IMR-90 (cell line): ENCODE data around the gene PADI1. TPM values are rescaled to one million over a fixed set of nuclear protein-coding genes. Genes with fewer than 3 reads are reported as not detected.

ENCODE experiments used
- ATAC-seq: fragments of 200-7000 bp; cut with Tn5 transposase; 2 replicates; pipeline ENCODE4 v1.9.1; 2020; ENCODE audit warnings: low read depth, mild to moderate bottlenecking, moderate library complexity
- BruUV-seq: library from RNA; stranded (reverse); fragments of 400-500 nt; replicated peaks from 2 replicates; lab custom pipeline; 2021; lab: Mats Ljungman, UMichigan
- CTCF ChIA-PET: fragments of 300-600 bp; formaldehyde crosslinking; extraction: SDS; loops from one replicate; lab custom pipeline; 2021; ENCODE audit warnings: antibody characterized with exemption; lab: Yijun Ruan, JAX
- POLR2A ChIA-PET: fragments of 300-600 bp; sonication (Branson Sonifier 250); formaldehyde crosslinking; loops from one replicate; lab custom pipeline; 2022; ENCODE audit warnings: antibody characterized with exemption; ENCODE audit not compliant: unreplicated experiment; lab: Charles Lee
- DNase-seq: peaks from one replicate; pipeline ENCODE4 v3.0.0; 2013
- H2AFZ ChIP-seq: replicated peaks from 2 replicates; pipeline ENCODE3; 2013; ENCODE audit warnings: low read length, mild to moderate bottlenecking; ENCODE audit not compliant: poor library complexity
- H2AK5ac ChIP-seq: 2 replicates; pipeline ENCODE4 v1.6.1; 2013; ENCODE audit warnings: low read depth, low read length, inconsistent platforms
- H2AK9ac ChIP-seq: replicated peaks from 2 replicates; pipeline ENCODE3; 2013; ENCODE audit warnings: mild to moderate bottlenecking, low read depth, low read length, moderate library complexity; ENCODE audit not compliant: poor library complexity
- H2BK120ac ChIP-seq: 2 replicates; pipeline ENCODE4 v1.6.1; 2013; ENCODE audit warnings: low read depth, low read length, inconsistent platforms
- H2BK15ac ChIP-seq: 3 replicates; pipeline ENCODE4 v1.6.1; 2013; ENCODE audit warnings: low read depth, low read length, inconsistent platforms
- H2BK20ac ChIP-seq: 2 replicates; pipeline ENCODE4 v1.6.1; 2013; ENCODE audit warnings: low read depth, mild to moderate bottlenecking, inconsistent platforms, low read length, moderate library complexity
- H2BK5ac ChIP-seq: 2 replicates; pipeline ENCODE4 v1.6.1; 2013; ENCODE audit warnings: mild to moderate bottlenecking, low read depth, low read length, inconsistent platforms; ENCODE audit not compliant: poor library complexity, severe bottlenecking
- H3K14ac ChIP-seq: replicated peaks from 2 replicates; pipeline ENCODE4 v1.6.1; 2013; ENCODE audit warnings: low read depth, low read length, inconsistent platforms
- H3K18ac ChIP-seq: 2 replicates; pipeline ENCODE4 v1.6.1; 2013; ENCODE audit warnings: low read depth, low read length, control low read depth
- H3K23ac ChIP-seq: 2 replicates; pipeline ENCODE4 v1.6.1; 2013; ENCODE audit warnings: low read depth, low read length, inconsistent platforms
- H3K27ac ChIP-seq: 2 replicates; pipeline ENCODE4 v1.5.1; 2013; ENCODE audit warnings: mild to moderate bottlenecking, control low read depth, low read length; ENCODE audit not compliant: insufficient read depth
- H3K27me3 ChIP-seq: 2 replicates; pipeline ENCODE4 v1.6.1; 2013; ENCODE audit warnings: low read length; ENCODE audit not compliant: control insufficient read depth, insufficient read depth
- H3K36me3 ChIP-seq: 2 replicates; pipeline ENCODE4 v1.6.1; 2013; ENCODE audit warnings: low read length, mixed read lengths; ENCODE audit not compliant: control insufficient read depth, insufficient read depth
- H3K4ac ChIP-seq: 2 replicates; pipeline ENCODE4 v1.6.1; 2013; ENCODE audit warnings: low read depth, low read length, inconsistent platforms
- H3K4me1 ChIP-seq: 2 replicates; pipeline ENCODE4 v1.6.1; 2013; ENCODE audit warnings: low read length, mixed read lengths; ENCODE audit not compliant: control insufficient read depth, insufficient read depth
- H3K4me2 ChIP-seq: 2 replicates; pipeline ENCODE4 v1.6.1; 2013; ENCODE audit warnings: low read depth, mild to moderate bottlenecking, control low read depth, low read length, moderate library complexity
- H3K4me3 ChIP-seq: 2 replicates; pipeline ENCODE4 v1.5.1; 2013; ENCODE audit warnings: low read depth, mild to moderate bottlenecking, control low read depth, low read length, moderate library complexity; ENCODE audit not compliant: insufficient read depth
- H3K56ac ChIP-seq: 2 replicates; pipeline ENCODE4 v1.6.1; 2013; ENCODE audit warnings: low read length, inconsistent platforms; ENCODE audit not compliant: insufficient read depth; ENCODE audit errors: extremely low read depth
- H3K79me1 ChIP-seq, 2 experiments: 2 replicates each; pipeline ENCODE4 v1.6.1; 2013; ENCODE audit warnings: low read length in 2 of 2, inconsistent platforms in 1 of 2, low read depth in 1 of 2
- H3K9ac ChIP-seq: 2 replicates; pipeline ENCODE4 v1.6.1; 2013; ENCODE audit warnings: low read depth, low read length, control low read depth
- H3K9me1 ChIP-seq: 2 replicates; pipeline ENCODE4 v1.6.1; 2013; ENCODE audit warnings: low read length, inconsistent platforms; ENCODE audit not compliant: insufficient read depth
- H3K9me3 ChIP-seq: 2 replicates; pipeline ENCODE4 v1.6.1; 2013; ENCODE audit warnings: low read length; ENCODE audit not compliant: control insufficient read depth, insufficient read depth
- H4K20me1 ChIP-seq: 2 replicates; pipeline ENCODE4 v1.6.1; 2013; ENCODE audit warnings: low read length, inconsistent platforms; ENCODE audit not compliant: insufficient read depth
- H4K5ac ChIP-seq: 2 replicates; pipeline ENCODE4 v1.6.1; 2013; ENCODE audit warnings: mild to moderate bottlenecking, low read depth, low read length, control low read depth
- H4K8ac ChIP-seq, 2 experiments: 2 replicates each; pipeline ENCODE4 v1.6.1; 2013; ENCODE audit warnings: low read depth in 2 of 2, low read length in 2 of 2, control low read depth in 1 of 2, inconsistent platforms in 1 of 2
- H4K91ac ChIP-seq: 2 replicates; pipeline ENCODE4 v1.6.1; 2013; ENCODE audit warnings: low read depth, low read length, inconsistent platforms; ENCODE audit not compliant: insufficient read depth
- BHLHE40 ChIP-seq: fragments of 150-350 bp; IDR thresholded peaks from 2 replicates; pipeline ENCODE4 v1.6.1; 2016; ENCODE audit warnings: mild to moderate bottlenecking, low read depth, low read length
- CEBPB ChIP-seq: IDR thresholded peaks from 2 replicates; pipeline ENCODE4 v1.6.1; 2012; ENCODE audit warnings: low read depth, low read length, improper control_type of control experiment
- CHD1 ChIP-seq: IDR thresholded peaks from 2 replicates; pipeline ENCODE4 v1.6.1; 2012; ENCODE audit warnings: low read depth, low read length, improper control_type of control experiment
- CTCF ChIP-seq: conservative IDR thresholded peaks from 2 replicates; pipeline ENCODE4 v1.5.1; 2012; ENCODE audit warnings: mild to moderate bottlenecking, low read depth, low read length, improper control_type of control experiment
- ELK1 ChIP-seq: fragments of 150-350 bp; IDR thresholded peaks from 2 replicates; pipeline ENCODE4 v1.6.1; 2016; ENCODE audit warnings: low read depth, mild to moderate bottlenecking, low read length, moderate library complexity, borderline replicate concordance
- FOS ChIP-seq: fragments of 150-350 bp; IDR thresholded peaks from 2 replicates; pipeline ENCODE4 v1.6.1; 2016; ENCODE audit warnings: low read depth, low read length
- MAFK ChIP-seq: IDR thresholded peaks from 2 replicates; pipeline ENCODE4 v1.6.1; 2012; ENCODE audit warnings: low read depth, low read length, improper control_type of control experiment
- MAZ ChIP-seq: IDR thresholded peaks from 2 replicates; pipeline ENCODE4 v1.6.1; 2012; ENCODE audit warnings: low read depth, mild to moderate bottlenecking, low read length, improper control_type of control experiment, moderate library complexity, borderline replicate concordance
- MXI1 ChIP-seq: IDR thresholded peaks from 2 replicates; pipeline ENCODE4 v1.6.1; 2012; ENCODE audit warnings: low read depth, mild to moderate bottlenecking, low read length, moderate library complexity, borderline replicate concordance
- NFE2L2 ChIP-seq: fragments of 150-350 bp; IDR thresholded peaks from 2 replicates; pipeline ENCODE4 v1.6.1; 2016; ENCODE audit warnings: low read depth, mild to moderate bottlenecking, low read length
- POLR2A ChIP-seq: IDR thresholded peaks from 2 replicates; pipeline ENCODE4 v1.6.1; 2012; ENCODE audit warnings: mild to moderate bottlenecking, low read depth, low read length
- RAD21 ChIP-seq: IDR thresholded peaks from 2 replicates; pipeline ENCODE4 v1.6.1; 2012; ENCODE audit warnings: low read length, improper control_type of control experiment
- RCOR1 ChIP-seq: IDR thresholded peaks from 2 replicates; pipeline ENCODE4 v1.6.1; 2012; ENCODE audit warnings: mild to moderate bottlenecking, low read length, improper control_type of control experiment; ENCODE audit not compliant: insufficient replicate concordance
- RFX5 ChIP-seq: IDR thresholded peaks from 2 replicates; pipeline ENCODE4 v1.8.0; 2012; ENCODE audit warnings: low read depth, mild to moderate bottlenecking, low read length, moderate library complexity
- SMC3 ChIP-seq: fragments of 150-350 bp; IDR thresholded peaks from 2 replicates; pipeline ENCODE4 v1.6.1; 2016; ENCODE audit warnings: low read depth, mild to moderate bottlenecking, antibody characterized with exemption, low read length, moderate library complexity
- USF2 ChIP-seq: fragments of 150-350 bp; IDR thresholded peaks from 2 replicates; pipeline ENCODE4 v1.6.1; 2017; ENCODE audit warnings: mild to moderate bottlenecking, antibody characterized with exemption, low read length, low read depth
- WGBS, 2 experiments: methylation state at CpG; one replicate each; pipeline versions ENCODE4 v1.1.5 to v1.1.7; 2013; ENCODE audit warnings: missing lambda C conversion rate in 2 of 2; ENCODE audit not compliant: insufficient read length in 1 of 2; ENCODE audit errors: extremely low coverage in 2 of 2; 5-methylcytosine and 5-hydroxymethylcytosine counted together
- dilution Hi-C: fragments of 300-500 bp; cut with HindIII; formaldehyde crosslinking; loops from one replicate; pipeline ENCODE4 v1.14.3; 2018; ENCODE audit warnings: low sequenced_read_pairs; ENCODE audit not compliant: unreplicated experiment
- in situ Hi-C: fragments of 300-500 bp; cut with MboI; formaldehyde crosslinking; loops from 3 replicates; pipeline ENCODE4 v1.14.3; 2019; ENCODE audit warnings: low sequenced_read_pairs, inconsistent platforms, mixed read lengths
- intact Hi-C: fragments of 100-400 bp; cut with micrococcal nuclease; formaldehyde crosslinking; loops from 2 replicates; pipeline ENCODE4 v1.10.0; 2022
- polyA plus RNA-seq, 3 experiments: library from polyadenylated mRNA; depleted of rRNA; stranded (reverse); fragments of >200 nt; gene quantifications; 2 replicates each; pipeline ENCODE4 v1.2.3, GENCODE V29; 2012; ENCODE audit warnings: low replicate concordance in 1 of 3
- total RNA-seq: library from RNA; depleted of rRNA; stranded (reverse); fragments of >200 nt; gene quantifications from 2 replicates; pipeline ENCODE4 v1.2.3, GENCODE V29; 2012

Gene PADI1
- total and polyA plus RNA-seq, 2 of the 4 experiments (the other 2 are of a cell fraction): 0.17 TPM; not detected in 1

GRCh38 chr1:17185485-17185860 is 19.5 kb upstream of the PADI1 start:
- no peak overlapping the region for H3K9ac ChIP-seq
- H3K9me3 ChIP-seq: peaks cover 4% of the 10 kb centered on the region; the same call in 1 of the 2 replicates
- TF ChIP-seq MAZ: no peak
- no peak for TF ChIP-seq ELK1
- no peak for TF ChIP-seq BHLHE40
- no peak for TF ChIP-seq MXI1
- TF ChIP-seq CHD1: no peak
- TF ChIP-seq CTCF: no peak
- TF ChIP-seq RAD21: no peak
- no peak for TF ChIP-seq CEBPB
- no peak for TF ChIP-seq RCOR1
- no peak for TF ChIP-seq NFE2L2
- TF ChIP-seq USF2: no peak
- TF ChIP-seq FOS: no peak
- TF ChIP-seq SMC3: no peak
- TF ChIP-seq MAFK: no peak
- TF ChIP-seq RFX5: no peak
- TF ChIP-seq POLR2A: no peak
- peak overlapping the region; percentile 53 for H3K4ac ChIP-seq
- H2BK15ac ChIP-seq: no peak overlapping the region
- no peak overlapping the region for H3K23ac ChIP-seq
- H3K27me3 ChIP-seq: no peaks in the 10 kb centered on the region; the same call in 1 of the 2 replicates
- peak overlapping the region; percentile 43; the same call in 1 of the 2 replicates for H2AK5ac ChIP-seq
- H4K8ac ChIP-seq: no peak overlapping the region
- in situ Hi-C loops (no loop called here), intact Hi-C loops (no loop called here), dilution Hi-C loops (no loop called here)
- DNase-seq (no peak), ATAC-seq (no peak)
- no peak overlapping the region for H3K18ac ChIP-seq
- 100% methylated on average over 2 of the region's 3 CpGs; no CpG with 5 or more reads in 1 of the 2 experiments for WGBS, 2 experiments
- H4K91ac ChIP-seq: no peak overlapping the region
- peak overlapping the region; percentile 37 for H2BK120ac ChIP-seq
- no peak overlapping the region for H3K56ac ChIP-seq
- no peaks in the 10 kb centered on the region for H4K20me1 ChIP-seq
- H3K9me1 ChIP-seq: 0 out of 2 replicates have a peak, but pooled peaks cover 4% of the 10 kb centered on the region
- no TSS peak for BruUV-seq
- H2AFZ ChIP-seq: no peak overlapping the region
- no peak overlapping the region for H3K4me2 ChIP-seq
- no peak overlapping the region for H2AK9ac ChIP-seq
- H3K4me3 ChIP-seq: no peak overlapping the region
- H2BK5ac ChIP-seq: no peak overlapping the region
- no peak overlapping the region for H2BK20ac ChIP-seq
- H3K27ac ChIP-seq: no peak overlapping the region
- peaks cover 0 to 2% of the 10 kb centered on the region in 2 experiments; a peak in 1 of 4 replicates for H3K79me1 ChIP-seq
- ChIA-PET POLR2A (no interaction called here), CTCF (no interaction called here)
- H3K14ac ChIP-seq: 0 out of 2 replicates have a peak overlapping the region, but pooled peaks have one; percentile 12
- H4K5ac ChIP-seq: no peak overlapping the region
- H3K4me1 ChIP-seq: peaks cover 6% of the 10 kb centered on the region
- H3K36me3 ChIP-seq: no peaks in the 10 kb centered on the region
